ENCODE data around the gene ZNF410.

GRCh38 chr14:73935666-73936065, 49.0 kb downstream of the ZNF410 start:
- TF ChIP-seq CTCF (IDR thresholded peaks at IDR 0.05) (peak in 1 of 6 experiments; percentile 28), POLR2A (IDR thresholded peaks at IDR 0.05) (no peak)

Measured in thyroid gland (tissue), 4 donors.